GM18519 (cell line): ENCODE data around the gene DOK7.

Experiments used
- ATAC-seq: cut with Tn5 transposase; IDR thresholded peaks from one replicate; pipeline ENCODE4 v1.9.1; 2021; ENCODE audit warnings: mild to moderate bottlenecking, moderate library complexity; ENCODE audit not compliant: unreplicated experiment, low FRiP score

The DOK7 gene

DNA sequence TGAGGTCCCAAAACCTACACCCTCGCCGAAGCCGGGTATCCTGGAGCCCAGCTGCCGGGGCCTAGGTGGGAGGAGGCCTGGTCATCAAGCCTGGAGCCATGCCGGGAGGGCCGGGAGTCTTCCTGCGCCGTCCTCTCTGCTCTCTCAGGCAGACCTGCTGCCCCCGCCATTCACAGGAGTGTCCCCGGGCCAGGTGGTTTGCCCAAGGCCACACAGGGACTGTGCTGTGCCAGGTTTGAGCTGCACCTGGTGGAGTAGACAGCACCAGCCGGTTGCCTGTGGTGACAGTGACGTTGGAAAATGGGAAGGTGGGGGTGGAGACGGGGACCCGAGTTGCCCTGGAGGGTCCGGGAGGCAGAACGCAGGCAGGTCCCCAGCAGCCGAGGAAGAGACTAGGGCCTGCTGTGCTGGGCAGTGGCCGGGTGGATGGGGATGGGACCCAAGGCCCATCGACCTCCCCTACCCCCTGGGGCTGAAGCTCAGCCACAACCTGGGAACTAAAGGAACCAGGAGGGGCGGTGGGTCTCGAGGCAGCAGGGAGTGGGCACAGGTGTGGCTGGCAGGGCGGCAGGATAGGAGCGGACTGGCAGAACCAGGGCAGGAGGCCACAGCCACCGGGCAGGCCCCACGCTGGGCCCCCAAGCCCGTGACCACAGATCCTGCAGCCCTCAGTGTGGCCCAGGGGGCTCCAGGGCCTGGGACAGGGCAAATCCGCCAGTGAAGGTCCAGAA is 9.5 kb downstream of the DOK7 start:
- ATAC-seq = no peak

DNA sequence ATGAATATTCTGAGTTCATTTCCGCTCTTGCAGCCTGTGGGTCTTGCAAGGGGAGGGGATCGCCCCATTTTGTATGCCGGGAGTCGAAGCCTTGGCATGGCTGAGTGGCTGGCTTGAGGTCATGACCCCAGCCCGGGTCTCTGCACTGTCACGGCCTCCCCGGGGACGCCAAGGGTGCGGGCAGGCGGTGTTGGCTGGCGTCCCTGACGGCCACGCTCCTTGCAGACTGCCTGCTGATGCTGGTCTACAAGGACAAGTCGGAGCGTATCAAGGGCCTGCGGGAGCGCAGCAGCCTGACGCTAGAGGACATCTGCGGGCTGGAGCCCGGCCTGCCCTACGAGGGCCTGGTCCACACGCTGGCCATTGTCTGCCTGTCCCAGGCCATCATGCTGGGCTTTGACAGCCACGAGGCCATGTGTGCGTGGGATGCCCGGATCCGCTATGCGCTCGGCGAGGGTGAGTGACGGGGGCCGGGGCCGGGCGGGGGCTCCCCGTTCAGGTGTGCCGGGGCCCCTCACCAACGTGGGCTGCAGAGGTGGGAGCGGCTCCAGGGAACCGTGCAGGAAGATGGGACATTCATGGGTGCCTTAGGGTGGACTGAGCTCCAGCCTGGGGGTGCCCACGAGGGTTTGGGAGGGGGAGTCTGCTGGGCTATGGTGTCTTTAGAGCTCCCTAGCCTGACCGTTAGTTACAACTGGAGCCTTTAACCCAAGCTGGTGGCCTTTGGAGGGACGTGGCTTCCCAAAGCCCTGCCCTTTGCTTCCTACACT is 10.3 kb downstream of the DOK7 start:
- no peak for ATAC-seq

- no peak for ATAC-seq
Measured at GRCh38 chr4:3473996-3474765, 11.1 kb downstream of the DOK7 start.

DNA sequence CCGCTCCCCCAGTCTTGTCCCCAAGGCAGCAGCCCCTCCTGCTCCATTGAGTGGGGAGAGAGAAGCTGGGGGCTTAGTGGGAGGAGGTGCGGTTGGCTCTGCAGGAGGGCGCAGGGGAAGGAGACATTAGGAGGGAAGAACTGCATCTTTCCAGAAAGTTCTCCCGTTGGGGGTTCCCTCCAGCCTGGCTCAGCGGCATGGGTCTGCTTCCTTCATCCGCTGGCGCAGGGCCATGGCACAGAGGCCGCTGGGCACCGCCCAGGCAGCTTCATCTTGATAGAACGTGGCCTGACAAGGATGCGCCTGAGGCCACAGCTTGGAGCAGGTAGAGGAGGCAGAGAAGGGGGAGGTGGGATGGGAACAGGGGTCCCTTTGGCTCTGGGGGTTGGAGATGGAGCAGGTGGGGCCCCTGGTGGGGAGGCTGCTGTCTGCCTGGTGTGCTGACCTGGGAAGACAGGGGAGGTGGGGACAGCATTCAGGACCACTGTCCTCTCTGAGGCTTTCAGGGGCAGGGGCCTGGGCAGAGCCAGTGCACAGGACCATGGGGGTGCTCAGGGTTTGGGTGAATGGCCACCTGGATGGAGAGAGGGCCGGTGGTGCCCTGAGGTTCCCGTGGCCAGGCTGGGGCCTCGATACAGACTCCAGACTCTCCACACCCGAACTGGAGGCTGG is 12.1 kb downstream of the DOK7 start:
- no peak for ATAC-seq

- no peak for ATAC-seq
Measured at GRCh38 chr4:3475713-3476260, 12.7 kb downstream of the DOK7 start.

- no peak for ATAC-seq
Measured at GRCh38 chr4:3476341-3476747, 13.2 kb downstream of the DOK7 start.

DNA sequence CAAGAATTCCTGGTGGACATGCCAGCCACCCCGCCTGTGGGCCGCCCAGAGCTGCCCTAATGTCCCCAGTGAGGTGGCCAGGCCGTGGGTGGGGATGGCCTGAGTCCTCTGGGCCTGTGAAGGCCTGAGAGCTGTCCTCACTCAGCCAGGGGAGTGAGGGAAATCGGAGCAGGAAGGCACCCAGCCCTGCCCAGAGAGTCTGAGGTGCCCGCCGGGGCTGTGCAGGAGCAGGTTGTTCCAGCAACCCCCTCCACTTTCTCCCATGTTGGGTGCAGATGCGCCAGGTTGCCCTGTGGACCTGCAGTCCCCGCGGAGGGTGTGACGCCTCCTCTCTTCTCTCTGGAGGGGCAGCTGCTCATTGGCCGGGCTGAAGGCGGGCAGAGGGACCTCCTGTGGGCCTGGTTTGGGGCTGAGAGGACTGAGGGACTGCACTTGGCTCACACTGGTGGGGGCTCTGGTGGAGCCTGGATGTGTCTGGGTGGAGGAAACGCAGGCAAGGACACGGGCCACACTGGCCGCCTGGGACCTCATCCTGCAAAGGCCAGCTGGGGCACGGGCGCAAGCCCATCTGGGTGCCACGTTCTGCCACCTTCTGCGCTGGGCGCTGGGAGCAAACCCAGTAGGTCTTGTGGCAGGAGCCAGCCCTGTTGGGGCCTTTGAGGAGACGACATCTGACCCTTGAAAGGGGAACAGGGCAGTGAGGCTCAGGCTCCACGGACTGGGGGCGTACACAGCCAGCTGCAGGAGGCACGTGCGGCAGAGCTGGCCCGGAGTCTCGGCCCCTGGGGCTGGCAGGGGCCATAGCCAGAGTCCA is 14.0 kb downstream of the DOK7 start:
- no peak for ATAC-seq

DNA sequence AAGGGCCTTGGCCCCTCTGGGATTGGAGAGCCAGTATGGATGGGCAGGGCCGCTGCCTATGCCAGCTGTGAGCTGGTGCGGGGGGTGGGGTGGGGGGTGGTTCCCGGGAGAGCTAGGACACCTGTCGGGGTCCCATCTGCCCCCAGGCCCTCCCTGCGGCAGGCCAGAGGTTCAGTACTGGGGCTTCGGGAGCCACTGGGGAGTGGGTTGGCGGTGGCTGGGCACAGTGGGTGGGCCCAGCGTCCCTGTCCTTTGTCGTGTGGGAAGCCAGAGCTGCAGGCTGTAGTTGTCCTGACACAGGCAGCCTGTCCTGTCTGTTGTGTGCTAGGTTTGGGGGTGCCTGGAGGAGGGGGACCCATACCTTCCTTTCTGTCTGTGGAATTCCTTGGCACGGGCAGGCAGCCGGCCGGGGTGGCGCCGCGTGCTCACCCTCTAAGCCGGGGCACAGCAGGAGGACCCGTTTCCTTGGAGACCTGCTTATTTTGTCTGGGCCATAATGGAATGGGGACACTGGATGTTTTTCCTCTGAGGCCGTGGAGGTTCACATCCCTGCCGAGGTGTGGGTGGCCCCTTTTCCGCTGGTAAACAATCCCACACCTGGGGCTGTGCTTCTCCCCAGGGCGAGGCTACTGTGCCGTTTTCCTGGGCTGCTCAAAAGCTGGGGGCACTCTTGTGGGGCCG is 14.8 kb downstream of the DOK7 start:
- ATAC-seq = no peak

DNA sequence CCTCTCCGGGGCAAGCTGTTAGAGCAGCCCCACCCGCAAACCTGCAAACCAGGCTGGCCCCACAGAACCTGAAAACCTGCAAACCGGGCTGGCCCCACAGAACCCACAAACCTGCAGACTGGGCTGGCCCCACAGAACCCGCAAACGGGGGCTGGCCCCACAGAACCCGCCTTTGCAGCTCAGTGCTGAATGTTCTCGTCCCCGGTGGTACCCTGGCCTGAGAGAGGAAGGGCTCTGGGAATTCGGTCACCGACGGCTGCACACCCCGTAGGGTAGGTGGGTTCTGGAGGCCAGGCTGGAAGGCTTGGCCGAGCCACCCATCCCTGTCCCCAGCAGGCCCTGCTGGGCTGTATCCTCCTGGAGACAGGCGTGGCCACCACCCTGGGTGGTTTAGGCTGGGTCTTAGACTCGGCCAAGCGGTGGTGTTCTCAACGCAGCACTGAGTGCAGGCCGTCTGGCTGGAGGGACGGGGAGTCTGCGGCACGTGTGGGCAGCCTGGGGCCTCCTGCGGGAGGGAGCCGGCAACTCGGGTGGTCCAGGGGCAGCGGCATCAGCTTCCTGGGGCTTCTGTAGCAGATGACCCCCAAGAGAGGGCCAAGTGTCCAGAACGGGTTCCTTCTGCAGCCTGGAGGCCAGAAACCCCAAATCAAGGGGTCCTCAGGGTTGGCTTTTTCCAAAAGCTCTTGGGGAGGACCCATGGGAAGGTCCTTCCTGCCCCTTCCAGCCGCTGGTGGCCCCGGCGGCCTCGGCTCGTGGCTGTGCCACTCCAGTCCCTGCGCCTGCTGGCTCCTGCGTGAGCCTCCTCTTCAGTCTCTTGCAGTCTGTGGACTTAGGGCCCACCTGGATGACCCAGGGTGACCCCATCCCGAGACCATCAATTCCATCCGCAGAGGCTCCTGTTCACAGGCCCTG is 15.6 kb downstream of the DOK7 start:
- ATAC-seq = no peak

GRCh38 chr4:3479358-3480101 is 16.4 kb downstream of the DOK7 start:
- no peak for ATAC-seq

GRCh38 chr4:3480528-3481112 is 17.5 kb downstream of the DOK7 start:
- no peak for ATAC-seq

- ATAC-seq = no peak
Measured at GRCh38 chr4:3481113-3481531, 18.0 kb downstream of the DOK7 start.

DNA sequence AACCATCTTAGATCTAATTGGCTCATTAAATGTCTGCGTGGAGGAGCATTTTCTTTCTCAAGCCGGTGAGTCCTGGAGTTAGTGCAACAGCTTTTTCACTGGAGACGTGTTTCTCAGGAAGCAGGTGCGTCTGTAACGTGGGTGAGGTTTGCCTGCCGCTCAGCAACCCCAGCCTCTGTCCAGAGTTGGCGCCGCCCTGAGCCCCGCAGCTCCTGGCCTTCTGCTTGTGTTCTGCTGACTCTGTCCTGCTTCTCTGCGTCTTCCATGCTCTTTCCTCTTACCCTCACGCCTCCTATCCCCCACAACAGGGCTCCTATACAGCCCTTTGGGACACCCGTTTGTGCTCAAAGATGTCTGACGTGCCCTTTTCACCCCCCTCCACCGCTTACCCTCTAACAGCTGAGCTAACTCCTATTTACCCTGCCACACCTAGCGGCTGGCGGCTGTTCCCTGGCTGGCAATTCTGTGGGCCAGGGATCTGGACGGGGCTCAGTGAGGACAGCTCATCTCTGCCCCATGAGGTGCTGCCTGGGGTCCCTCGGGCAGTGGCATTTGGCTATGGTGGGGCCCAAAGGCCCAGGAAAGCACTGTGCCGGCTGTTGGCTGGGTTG is 18.8 kb downstream of the DOK7 start:
- no peak for ATAC-seq

DNA sequence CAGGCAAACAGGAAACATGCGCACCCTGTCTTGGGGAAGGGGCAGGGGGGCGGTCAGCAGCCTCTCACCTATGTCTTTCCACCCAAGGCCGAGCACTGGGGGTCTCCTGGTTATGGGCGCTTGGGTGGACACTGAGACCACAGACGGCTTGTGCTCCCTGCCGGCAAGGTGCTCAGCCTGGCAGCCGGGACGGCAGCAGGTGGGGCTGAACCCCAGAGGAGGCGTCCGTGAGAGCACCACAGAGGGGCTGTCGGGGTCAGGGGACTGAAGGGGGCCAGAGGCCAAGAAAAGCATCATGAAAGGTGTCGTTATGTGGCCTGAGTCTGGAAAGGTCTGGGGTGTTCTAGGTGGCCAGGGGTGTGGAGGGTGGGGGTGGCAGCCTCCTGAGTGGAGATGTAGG is 19.6 kb downstream of the DOK7 start:
- ATAC-seq = no peak

DNA sequence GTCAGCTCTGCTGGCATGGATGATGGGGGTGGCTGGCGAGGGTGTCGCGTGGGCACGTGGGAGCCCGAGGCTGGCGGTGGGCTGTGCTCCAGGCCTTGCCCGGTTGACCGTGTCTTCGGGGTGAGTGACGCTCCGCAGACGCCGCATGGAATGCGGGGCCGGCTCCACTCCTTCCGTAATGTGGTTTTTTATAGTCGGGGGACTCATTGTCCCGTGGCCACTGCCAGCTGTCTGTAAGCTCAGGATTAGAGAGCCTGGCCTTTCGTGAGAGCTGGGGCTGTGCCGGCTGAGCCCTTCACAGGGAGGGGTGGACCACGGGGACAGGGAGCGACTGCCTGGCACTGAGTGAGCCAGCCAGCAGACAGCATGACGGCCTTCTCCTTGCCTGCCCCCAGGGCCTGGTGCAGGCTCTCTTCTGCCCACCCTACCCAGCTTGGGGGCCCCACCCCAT is 20.4 kb downstream of the DOK7 start:
- no peak for ATAC-seq
